ENCODE results near the gene CT45A7.
"Not testable (repeated sequence)": the region's sequence is repeated elsewhere in the genome, so short reads cannot be mapped to it uniquely, and the experiment has no call there.

- TF ChIP-seq CTCF (IDR thresholded peaks at IDR 0.05); EZH2 (IDR thresholded peaks at IDR 0.05; ENCODE audit: borderline replicate concordance, insufficient read depth, low read depth, low read length, poor library complexity, severe bottlenecking): not testable (repeated sequence)
Observed at GRCh38 chrX:135819912-135820311, 17.2 kb downstream of the CT45A7 start, which contains the start of gene CT45A2.
